Fibroblast of skin of left quadriceps (primary cell): ENCODE results near the gene CDCA8.
"Not testable (repeated sequence)": the region's sequence is repeated elsewhere in the genome, so short reads cannot be mapped to it uniquely, and the experiment has no call there.

Source experiments
- DNase-seq, 2 experiments: peaks; one replicate each; pipeline ENCODE4 v3.0.0-alpha.2; 2013; ENCODE audit warnings: low read depth in 2 of 2

Gene CDCA8

DNA sequence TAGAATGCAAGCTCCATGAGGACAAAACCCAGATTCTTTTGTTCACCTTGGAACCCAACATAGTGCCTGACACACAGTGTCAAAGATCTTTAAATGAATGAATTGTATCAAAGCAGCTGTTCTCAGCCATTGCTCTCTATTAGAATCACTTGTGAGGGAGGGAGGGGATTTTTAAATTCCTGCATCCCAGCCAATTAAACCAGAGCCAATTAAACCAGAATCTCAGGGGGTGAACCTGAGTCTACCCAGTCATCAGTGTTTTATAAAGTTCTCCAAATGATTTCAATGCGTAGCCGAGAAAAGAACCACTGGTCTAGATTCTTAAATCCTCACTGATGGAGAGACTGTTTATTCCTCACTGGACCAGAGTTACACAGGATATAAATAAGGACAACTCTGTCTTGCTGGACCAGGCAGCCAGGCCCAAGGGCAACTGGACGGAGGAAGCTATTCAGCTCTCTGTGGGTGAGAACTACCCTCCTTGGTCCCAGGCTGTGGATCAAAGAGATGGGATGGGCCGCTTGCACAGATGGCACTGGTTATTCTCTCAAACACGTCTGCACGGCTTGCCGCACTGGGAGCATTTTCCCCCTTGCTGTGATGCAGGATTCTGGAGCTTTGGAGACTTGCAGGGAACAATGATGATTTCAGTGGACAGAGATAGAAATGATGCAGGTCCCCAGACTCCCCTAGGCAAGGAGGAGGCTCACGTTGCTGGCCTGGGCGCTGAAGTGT, 20.0 kb upstream of the CDCA8 start:
- DNase-seq = no peak

DNA sequence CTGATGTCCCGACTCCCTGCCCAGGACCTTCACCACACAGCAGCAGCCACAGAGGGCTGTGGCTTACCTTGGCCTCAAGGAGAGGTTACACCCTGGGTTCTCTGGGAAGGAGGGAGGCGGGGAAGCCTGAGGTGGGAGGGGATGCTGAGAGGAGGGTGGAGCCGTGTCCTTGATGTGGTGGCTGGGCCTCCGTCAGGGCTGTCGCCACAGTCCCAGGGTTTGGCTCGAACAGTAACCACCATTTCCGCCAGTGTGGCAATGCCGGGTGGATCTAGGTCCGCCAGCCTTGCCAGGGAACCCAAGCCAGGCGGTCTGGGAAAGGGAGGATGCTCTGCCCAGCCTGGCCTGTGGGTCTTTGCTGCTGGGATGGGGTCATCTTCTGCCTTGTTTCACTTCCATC, 18.4 kb upstream of the CDCA8 start:
- DNase-seq = no peak

DNA sequence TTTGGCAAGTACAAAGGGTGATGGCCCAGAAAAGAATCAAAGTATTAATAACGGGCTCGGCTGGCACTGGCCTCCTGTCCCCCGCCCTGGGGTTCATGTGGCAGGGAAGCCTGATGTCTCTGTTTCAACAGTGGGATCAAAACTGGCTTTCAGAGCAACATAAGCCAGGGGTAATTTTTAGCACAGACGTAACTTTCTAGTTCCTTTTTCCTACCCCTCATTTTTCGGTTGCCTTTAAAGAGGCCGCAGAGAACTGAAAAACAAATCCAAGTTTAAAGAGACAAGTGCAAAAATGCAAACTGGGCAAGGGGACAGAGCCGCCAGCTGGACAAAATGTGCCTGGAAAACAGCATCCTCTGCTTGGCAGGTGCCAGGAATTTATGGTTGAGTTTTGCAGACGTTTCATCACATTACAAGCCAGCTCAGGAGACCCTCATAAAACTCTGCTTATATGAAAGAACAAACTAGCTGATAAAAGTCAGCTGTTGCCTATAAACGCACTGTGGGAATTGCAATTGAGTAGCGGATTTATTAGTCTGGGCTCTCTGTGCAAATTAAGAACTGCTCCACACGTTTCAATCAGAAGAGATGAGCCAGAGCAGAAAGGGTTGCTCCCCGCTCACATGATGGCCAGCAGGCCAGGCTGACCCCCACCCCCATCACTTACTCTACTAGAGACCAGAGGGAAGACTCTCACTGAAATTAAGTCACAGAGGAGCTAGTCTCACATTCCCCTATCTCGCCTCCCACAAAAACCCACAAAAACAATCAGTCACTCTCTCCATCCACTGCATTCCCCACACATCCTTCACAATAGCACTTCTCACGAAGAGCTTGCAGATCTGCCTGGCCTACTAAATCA, 15.8 kb upstream of the CDCA8 start:
- DNase-seq = no peak

DNA sequence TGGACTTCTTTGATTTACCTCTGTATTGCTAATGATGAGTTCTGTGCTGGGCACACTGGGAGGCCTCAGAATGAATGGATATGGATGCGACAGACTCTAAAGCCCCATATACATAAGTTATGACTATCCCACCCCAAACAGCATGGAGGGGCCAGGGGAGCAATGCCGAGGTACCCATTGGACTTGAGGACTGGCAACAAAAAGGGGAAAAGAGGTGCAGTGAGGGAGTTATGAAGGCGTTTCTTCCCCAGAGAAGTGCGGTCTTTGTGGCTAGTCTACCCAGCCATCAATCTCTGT, 15.2 kb upstream of the CDCA8 start:
- no peak for DNase-seq

DNA sequence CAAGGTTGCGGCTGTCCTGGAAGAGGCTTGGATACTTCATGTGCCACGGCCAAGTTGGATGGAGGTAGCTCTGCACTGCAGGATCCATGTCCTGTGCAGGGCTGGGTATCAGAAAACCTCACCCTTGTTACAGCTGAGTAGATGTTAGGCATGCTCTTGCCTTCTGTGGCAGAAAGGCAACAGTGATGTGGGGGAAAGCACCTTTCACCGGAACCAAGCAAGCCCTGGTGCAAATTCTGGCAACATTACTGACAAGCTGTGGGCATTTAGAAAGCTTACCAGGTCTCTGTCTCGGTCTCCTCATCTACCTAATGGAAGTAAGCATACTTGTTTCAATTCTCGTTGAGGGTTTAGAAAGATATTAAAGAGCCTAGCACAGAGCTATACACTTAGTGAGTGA, 14.5 kb upstream of the CDCA8 start:
- DNase-seq = no peak

DNA sequence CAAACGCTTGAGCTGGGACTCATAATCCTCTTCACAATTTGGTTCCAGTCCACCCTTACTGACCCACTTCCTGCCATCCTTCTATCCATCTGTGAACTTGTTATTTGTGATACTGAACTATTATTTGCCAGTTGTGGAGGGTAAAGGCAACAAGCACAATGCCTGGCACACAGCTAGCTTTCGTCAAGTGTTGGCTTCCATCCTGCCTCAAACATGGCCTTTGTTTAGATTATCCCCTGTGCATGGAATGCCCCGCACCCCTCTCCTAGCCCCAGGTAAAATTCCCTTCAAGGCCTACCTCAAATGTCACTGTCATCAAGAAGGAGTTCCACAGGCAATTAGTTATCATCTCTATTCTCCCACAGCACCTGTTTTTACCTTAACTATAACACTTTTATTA, 11.4 kb upstream of the CDCA8 start:
- DNase-seq = no peak

DNA sequence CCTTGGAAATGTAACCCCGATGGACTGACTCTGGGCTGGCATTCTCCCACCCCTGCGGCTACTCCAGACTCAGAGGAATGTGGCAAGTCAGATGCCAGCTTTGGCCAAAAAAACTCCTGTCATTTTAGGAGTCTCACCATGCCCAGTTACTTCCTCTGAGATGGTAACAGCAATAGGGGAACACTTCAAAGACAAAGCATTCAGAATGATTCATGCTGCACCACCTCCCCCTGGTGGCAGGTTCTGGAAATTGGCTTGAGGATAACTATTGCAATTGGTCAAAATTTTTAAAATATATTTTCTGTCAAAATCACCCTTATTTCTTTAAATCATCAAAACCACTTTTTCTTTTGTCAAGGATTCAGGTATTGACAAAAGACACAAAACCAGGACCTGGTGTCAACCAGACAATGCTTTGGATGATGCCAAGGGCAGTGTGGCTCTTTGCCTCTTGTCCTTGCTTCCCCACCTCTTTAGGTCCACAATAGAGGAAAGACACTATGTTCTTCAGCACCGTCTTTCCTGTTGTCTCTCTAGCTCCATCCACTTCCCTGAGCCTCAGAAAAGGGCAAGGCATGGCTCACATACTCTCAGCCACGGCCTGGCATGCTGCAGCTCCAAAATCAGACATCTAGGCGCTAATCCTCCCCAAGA, 9.9 kb upstream of the CDCA8 start:
- DNase-seq = peak in 1 of 2 experiments; percentile 32

DNA sequence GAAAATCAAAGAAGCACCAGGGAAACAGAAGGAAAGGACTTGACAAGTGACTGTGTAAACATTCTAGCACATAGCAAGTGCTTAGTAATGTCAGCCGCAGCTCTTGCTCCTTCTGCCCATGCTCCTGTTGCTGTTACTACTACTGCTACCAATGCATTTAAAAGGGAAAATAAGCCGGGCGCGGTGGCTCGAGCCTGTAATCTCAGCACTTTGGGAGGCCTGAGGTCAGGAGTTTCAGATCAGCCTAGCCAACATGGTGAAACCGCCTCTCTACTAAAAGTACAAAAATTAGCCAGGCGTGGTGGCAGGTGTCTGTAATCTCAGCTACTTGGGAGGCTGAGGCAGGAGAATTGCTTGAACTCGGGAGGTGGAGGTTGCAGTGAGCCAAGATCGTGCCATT, 8.1 kb upstream of the CDCA8 start:
- DNase-seq = not testable (repeated sequence)

DNA sequence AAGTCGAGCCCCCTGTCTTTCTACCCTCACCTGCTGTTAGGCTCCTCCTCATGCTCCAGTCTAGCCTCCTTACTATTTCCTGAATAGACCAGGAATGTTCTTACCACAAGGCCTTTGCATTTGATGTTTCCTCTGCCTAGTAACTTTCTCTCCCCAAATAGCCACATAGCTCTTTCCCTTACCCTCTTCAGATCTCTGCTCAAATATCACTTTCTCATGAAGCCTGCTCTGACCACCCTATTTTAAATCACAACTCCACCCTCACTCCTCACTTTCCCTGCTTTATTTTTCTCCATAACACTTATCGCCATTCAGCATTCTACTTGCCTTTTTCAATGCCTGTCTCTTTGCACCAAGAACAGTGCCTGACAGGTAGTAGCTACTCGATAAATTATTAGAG, 6.6 kb upstream of the CDCA8 start:
- DNase-seq = no peak

DNA sequence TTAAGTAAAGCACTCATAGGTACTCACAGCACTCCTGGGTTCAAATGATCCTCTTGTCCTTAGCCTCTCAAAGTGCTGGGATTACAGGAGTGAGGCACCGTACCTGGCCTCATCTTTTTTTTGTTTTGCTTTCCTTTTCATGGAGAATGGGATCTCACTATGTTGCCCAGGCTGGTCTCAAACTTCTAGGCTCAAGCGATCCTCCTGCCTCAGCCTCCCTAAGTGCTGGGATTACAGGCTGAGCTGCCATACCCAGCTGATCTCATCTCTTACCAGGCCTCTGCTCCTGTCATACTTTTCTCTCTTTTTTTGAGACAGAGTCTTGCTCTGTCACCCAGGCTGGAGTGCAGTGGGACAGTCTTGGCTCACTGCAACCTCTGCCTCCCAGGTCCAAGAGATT, 4.6 kb upstream of the CDCA8 start:
- not testable (repeated sequence) for DNase-seq

DNA sequence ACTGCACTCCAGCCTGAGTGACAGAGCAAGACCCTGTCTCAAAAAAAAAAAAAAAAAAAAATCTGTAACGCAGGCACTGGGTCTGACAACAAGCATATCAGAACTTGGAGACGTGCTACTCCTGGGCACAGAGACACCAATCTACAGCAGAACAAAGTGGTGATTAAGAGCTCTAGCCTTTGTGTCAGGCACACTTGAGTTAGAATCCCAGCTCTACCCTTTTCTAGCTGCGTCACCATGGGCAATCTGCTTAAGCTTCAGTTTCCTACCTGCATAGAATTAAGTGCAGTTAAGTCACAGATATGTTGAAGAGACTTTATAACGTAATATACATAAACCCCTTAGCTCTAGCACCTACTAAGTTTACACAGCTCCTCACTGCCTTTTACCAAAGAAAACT, 3.4 kb upstream of the CDCA8 start:
- no peak for DNase-seq

DNA sequence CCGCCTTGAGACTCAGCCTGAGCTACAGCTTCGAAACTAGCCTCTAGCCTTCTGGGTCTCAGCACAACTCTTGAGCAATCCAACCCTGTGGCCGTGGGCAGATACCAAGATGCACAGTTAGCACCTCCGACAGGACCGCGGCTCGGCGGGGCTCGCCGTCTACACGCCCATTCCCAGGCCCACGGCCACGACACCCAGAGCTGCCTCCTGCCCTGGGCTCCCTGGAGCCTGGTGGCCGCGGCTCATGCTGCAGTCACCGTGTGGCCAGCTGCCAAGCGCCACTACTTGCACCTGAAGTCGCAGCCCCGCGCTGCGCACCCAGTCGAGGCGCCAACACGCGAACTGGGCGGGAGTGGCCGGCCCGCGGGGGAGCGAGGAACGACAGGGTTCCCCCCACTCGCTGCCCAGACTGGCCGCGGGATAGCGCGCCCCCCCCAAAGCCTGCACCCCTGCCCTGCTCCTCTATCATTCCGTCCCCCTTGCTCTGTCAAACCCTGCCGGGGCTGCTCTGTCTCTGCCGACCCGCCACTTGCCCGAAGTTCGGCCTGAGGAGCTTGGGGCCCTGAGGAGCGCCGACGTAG, 729 bp upstream of the CDCA8 start:
- DNase-seq = no peak

DNA sequence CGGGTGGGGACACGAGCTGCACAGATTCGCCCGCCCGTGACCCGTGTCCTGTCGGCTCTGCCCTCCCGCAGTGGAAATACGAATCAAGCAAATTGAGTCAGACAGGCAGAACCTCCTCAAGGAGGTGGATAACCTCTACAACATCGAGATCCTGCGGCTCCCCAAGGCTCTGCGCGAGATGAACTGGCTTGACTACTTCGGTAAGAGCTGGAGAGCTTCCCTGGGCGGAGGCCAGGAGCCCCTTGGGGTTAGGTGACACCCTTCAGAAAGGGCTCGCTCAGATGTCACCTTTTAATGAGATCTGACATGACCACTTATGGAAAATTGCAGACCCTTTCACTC, 489 bp downstream of the CDCA8 start:
- DNase-seq = no peak

DNA sequence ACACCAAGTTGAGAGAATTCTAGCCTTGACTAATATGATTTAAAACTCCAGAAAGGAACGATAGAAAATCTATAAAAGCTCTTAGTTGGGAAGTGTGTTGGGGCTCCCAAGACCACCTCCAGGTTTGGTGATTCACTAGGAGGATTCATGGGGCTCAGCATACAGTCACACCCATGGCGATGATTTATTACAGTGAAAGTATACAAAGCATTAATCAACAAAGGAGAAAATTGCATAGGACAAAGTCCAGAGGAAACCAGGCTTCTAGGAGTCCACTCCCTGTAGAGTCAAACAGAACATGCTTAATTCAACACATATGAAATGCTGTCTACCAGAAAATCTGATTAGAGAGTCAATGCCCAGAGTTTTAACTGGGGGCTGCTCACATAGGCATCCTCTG, 4.8 kb downstream of the CDCA8 start:
- DNase-seq = no peak

DNA sequence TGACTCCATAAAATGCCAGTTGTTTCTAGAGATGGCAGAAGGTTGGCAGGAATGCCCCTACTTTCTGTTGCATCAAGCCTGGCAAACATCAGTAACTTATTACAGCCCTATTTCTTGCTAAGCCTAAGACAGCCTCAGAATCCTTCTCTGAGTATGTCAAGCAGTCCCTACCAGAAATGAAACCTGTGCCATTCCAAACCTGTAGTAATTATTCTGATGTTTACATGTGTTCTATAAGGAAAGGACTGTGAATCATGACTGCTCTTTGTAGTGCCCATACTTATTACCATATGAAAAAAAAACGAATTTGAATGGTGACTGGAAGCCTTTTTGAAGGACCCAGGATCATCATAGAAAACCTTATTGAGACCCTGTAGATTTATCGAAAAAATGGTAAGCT, 5.4 kb downstream of the CDCA8 start:
- DNase-seq = no peak

DNA sequence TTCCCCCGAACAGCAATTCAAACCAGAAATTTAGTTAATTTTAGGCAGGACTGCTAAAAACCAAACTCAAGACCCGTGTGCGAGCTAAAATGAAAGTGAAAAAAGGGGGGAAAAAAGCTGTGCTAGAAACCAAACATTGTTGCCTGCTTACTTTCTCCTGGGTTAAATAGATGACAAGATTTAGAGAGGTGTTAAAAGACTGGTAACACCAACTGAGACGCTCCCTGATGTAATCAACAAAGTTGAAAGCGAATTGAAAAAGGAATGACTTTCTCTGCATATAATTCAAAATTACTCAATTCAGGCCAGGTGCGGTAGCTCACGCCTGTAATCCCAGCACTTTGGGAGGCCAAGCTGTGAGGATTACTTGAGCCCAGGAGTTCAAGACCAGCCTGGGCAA, 6.8 kb downstream of the CDCA8 start:
- no peak for DNase-seq

DNA sequence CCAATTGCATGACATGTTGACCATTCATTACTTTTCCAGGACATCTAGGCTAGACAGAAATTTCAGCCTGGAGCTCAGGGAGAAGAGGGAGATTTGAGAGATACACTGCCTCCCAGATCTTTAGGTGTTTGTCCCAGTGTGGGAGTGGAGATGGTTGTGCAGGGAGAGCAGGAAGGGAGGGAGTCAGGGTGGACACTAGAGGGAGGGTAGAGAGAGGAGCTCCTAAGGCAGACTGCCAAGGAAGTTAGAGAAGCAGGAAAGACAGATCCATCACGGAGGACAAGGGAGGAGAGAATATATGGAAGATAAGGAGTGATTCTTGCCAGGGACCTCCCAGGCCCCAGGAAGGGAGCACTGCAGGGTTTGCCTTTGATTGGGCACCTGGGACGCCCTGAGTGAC, 8.7 kb downstream of the CDCA8 start:
- no peak for DNase-seq

DNA sequence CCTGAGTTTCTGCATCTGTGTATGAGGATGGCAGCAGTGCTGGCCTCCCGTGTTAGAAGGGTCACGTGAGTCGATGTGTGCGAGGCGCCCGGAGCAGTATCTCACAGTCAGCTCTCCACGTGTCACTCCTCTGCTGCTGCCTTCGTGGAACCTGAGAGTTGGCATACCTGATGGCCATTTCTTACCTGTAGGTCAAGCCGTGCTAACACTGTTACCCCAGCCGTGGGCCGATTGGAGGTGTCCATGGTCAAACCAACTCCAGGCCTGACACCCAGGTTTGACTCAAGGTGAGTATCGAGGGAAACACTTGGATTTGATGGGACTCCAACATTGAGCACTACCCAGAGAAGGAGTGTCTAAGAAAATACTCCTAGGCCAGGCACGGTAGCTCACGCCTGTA, 10.7 kb downstream of the CDCA8 start:
- DNase-seq = no peak

DNA sequence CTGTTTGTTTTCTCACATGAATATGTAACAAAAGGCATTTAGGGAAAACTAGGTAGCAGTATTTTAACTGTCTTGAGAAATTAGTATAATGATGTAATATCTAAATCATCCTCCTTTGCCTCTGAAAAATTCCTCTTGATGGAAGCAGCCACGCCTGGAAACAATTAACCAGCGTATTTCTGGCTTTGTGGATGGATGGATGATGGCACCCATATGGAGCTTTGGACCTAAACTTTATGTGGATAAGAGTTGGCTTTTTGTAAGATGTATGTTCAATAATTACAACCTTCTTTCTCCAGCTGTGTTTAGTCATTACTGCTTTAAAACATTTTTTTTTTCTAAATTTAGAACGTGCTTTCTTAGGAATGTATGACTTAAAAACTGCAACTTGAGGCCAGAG, 12.7 kb downstream of the CDCA8 start:
- DNase-seq = peak; percentile 86 to 87

DNA sequence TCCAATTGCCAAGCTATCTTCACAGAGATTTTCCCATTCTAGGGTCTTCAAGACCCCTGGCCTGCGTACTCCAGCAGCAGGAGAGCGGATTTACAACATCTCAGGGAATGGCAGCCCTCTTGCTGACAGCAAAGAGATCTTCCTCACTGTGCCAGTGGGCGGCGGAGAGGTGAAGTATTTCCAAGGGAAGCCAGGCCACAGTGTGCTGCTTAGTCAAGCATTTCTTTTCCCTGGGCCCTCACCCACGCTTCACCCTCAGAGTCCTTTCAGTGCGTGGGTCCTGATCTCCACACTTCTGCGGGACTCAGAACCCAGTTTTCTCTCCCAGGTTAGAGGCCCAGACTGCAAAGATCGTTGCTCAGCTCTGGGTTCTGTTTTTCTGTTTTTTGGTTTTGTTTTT, 13.1 kb downstream of the CDCA8 start:
- no peak for DNase-seq

DNA sequence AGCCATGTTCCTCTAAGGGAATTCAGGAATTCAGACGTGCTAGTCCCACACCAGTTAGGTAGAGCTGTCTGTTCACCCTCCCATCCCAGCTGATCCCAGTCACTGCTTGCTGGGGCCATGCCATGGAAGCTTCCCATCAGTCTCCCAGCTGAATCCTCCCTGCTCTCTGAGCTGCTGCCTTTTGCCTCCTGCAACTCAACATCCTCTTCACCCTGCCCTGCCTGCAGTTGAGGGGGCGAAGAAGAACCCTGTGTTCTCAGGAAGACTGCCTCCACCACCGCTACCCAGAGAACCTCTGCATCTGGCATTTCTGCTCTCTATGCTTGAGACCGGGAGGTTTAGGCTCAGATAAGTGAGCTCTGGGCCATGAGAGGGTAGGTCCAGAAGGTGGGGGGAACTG, 16.2 kb downstream of the CDCA8 start:
- DNase-seq = no peak

DNA sequence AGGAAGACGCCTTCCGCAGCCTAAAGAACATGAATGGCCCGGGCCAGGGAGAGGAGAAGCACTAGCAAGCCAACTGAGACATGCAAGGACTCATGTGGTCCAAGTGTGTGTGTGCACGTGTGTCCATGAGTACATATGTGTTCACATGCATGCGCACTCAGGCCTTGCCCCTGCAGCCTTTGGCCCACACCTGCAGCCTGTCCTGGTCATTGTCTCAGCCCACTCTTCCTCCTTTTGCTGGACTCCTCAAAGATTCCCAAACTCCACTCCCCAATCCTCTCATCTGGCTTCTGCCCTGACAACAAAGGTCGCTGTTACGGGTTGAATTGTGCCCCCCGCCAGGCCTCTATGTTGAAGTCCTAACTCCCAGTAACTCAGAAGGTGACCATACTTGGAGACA, 21.9 kb downstream of the CDCA8 start:
- DNase-seq = no peak

DNA sequence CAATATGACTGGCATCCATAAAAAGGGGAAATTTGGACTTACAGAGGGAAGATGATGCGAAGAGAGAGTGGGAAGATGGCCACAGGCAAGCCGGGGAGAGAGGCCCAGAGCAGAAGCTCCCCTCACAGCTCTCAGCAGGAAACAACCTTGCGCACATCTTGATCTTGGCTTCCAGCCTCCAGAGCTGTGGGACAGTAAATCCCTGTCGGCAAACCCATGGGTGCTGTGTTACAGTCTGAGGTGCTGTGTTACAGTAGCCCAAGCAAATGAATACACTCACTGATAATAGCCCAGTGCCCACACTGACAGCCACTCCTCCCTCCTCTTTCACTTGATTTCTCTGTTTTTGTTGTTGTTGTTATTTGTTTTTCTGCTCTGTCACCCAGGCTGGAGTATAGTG, 22.4 kb downstream of the CDCA8 start:
- DNase-seq = no peak
